Activated CD4-positive, alpha-beta T cell treated with anti-CD3 and anti-CD28 coated beads, Interleukin-2, amount 10 ng/mL, durations not matched to agents 7 days and 5 days (primary cell): Measurements from ENCODE around the gene KLHL2. TPM values are rescaled to one million over a fixed set of nuclear protein-coding genes. Genes with fewer than 3 reads are reported as not detected.
A peak's percentile ranks its signal among the peaks of the same experiment; 100 is the strongest.

Experiments
- CTCF ChIA-PET: fragments of 350-600 bp; sonication (Branson Sonifier 250); formaldehyde crosslinking; loops from one replicate; lab custom pipeline; 2021; ENCODE audit warnings: antibody characterized with exemption; lab: Charles Lee
- POLR2A ChIA-PET: fragments of 350-600 bp; sonication (Branson Sonifier 250); formaldehyde crosslinking; loops from one replicate; lab custom pipeline; 2021; ENCODE audit warnings: antibody characterized with exemption; lab: Charles Lee
- DNase-seq: peaks from one replicate; pipeline ENCODE4 v3.0.0-alpha.2; 2020
- H3K27ac Mint-ChIP-seq: one replicate; pipeline ENCODE4 v1.8.0; 2021; ENCODE audit warnings: mild to moderate bottlenecking, moderate library complexity, mixed read lengths
- H3K27me3 Mint-ChIP-seq: one replicate; pipeline ENCODE4 v1.8.0; 2021; ENCODE audit warnings: mixed read lengths
- H3K36me3 Mint-ChIP-seq: one replicate; pipeline ENCODE4 v1.8.0; 2021; ENCODE audit warnings: low read depth, mixed read lengths
- H3K4me1 Mint-ChIP-seq: one replicate; pipeline ENCODE4 v1.8.0; 2021; ENCODE audit warnings: mixed read lengths
- H3K4me3 Mint-ChIP-seq: one replicate; pipeline ENCODE4 v1.8.0; 2021; ENCODE audit warnings: mild to moderate bottlenecking, moderate library complexity, mixed read lengths
- H3K9me3 Mint-ChIP-seq: one replicate; pipeline ENCODE4 v1.8.0; 2021; ENCODE audit warnings: mixed read lengths
- total RNA-seq, 2 experiments: library from RNA; stranded (reverse); gene quantifications; one replicate each; pipeline ENCODE4 v1.2.3, GENCODE V29; 2021

The KLHL2 gene
- total RNA-seq, 2 experiments from 2014 or later: 27.3 to 30.1 TPM

- Mint-ChIP-seq H3K9me3 (peaks cover 7% of the 10 kb centered on the region), H3K36me3 (no peaks in the 10 kb centered on the region), H3K4me1 (peaks cover 24% of the 10 kb centered on the region), H3K27ac (peak overlapping the region; percentile 3), H3K4me3 (no peak overlapping the region), H3K27me3 (no peaks in the 10 kb centered on the region)
- no peak for DNase-seq
- CTCF ChIA-PET: no interaction called here
- POLR2A ChIA-PET: no interaction called here
Observed at GRCh38 chr4:165190591-165191347, 16.6 kb upstream of the KLHL2 start.

- Mint-ChIP-seq H3K4me3 (no peak overlapping the region), H3K9me3 (peaks cover 7% of the 10 kb centered on the region), H3K27me3 (no peaks in the 10 kb centered on the region), H3K4me1 (peaks cover 24% of the 10 kb centered on the region), H3K36me3 (no peaks in the 10 kb centered on the region), H3K27ac (no peak overlapping the region)
- no peak for DNase-seq
- ChIA-PET POLR2A (interaction anchor here (0.7 kb wide), 1 partner anchor 190 kb away, joined by 4 read pairs; no protein-coding TSS in a partner anchor), CTCF (no interaction called here)
Observed at GRCh38 chr4:165191348-165191656, 16.1 kb upstream of the KLHL2 start.

- DNase-seq: no peak
- no peak overlapping the region for H3K4me3 Mint-ChIP-seq
- POLR2A ChIA-PET: interaction anchor here (0.7 kb wide), 1 partner anchor 189 kb away, joined by 4 read pairs; no protein-coding TSS in a partner anchor
- H3K27ac Mint-ChIP-seq: no peak overlapping the region
- CTCF ChIA-PET: no interaction called here
- no peaks in the 10 kb centered on the region for H3K36me3 Mint-ChIP-seq
- no peaks in the 10 kb centered on the region for H3K27me3 Mint-ChIP-seq
- peaks cover 24% of the 10 kb centered on the region for H3K4me1 Mint-ChIP-seq
- peaks cover 7% of the 10 kb centered on the region for H3K9me3 Mint-ChIP-seq
Observed at GRCh38 chr4:165191814-165192499, 15.4 kb upstream of the KLHL2 start.

- CTCF ChIA-PET: no interaction called here
- no peak overlapping the region for H3K4me3 Mint-ChIP-seq
- DNase-seq: no peak
- H3K4me1 Mint-ChIP-seq: peaks cover 24% of the 10 kb centered on the region
- H3K27me3 Mint-ChIP-seq: no peaks in the 10 kb centered on the region
- POLR2A ChIA-PET: no interaction called here
- no peaks in the 10 kb centered on the region for H3K36me3 Mint-ChIP-seq
- no peak overlapping the region for H3K27ac Mint-ChIP-seq
- H3K9me3 Mint-ChIP-seq: peaks cover 7% of the 10 kb centered on the region
Observed at GRCh38 chr4:165192500-165192898, 14.9 kb upstream of the KLHL2 start.

- Mint-ChIP-seq H3K27ac (no peak overlapping the region), H3K27me3 (no peaks in the 10 kb centered on the region), H3K9me3 (peaks cover 7% of the 10 kb centered on the region), H3K4me3 (no peak overlapping the region), H3K4me1 (peaks cover 24% of the 10 kb centered on the region), H3K36me3 (no peaks in the 10 kb centered on the region)
- DNase-seq: no peak
- CTCF ChIA-PET: no interaction called here
- POLR2A ChIA-PET: no interaction called here
Observed at GRCh38 chr4:165192956-165193355, 14.4 kb upstream of the KLHL2 start.

- Mint-ChIP-seq H3K9me3 (no peaks in the 10 kb centered on the region), H3K36me3 (peaks cover 1% of the 10 kb centered on the region), H3K4me1 (peaks cover 25% of the 10 kb centered on the region), H3K27me3 (peaks cover under 1% of the 10 kb centered on the region), H3K4me3 (no peak overlapping the region), H3K27ac (no peak overlapping the region)
- CTCF ChIA-PET: no interaction called here
- POLR2A ChIA-PET: no interaction called here
- no peak for DNase-seq
Observed at GRCh38 chr4:165194368-165194767, 13.0 kb upstream of the KLHL2 start.

GRCh38 chr4:165198329-165198728, 9.0 kb upstream of the KLHL2 start:
- Mint-ChIP-seq H3K27ac (no peak overlapping the region), H3K9me3 (peaks cover 2% of the 10 kb centered on the region), H3K27me3 (peaks cover 2% of the 10 kb centered on the region), H3K4me3 (no peak overlapping the region), H3K36me3 (peaks cover 2% of the 10 kb centered on the region), H3K4me1 (peaks cover 4% of the 10 kb centered on the region)
- DNase-seq: no peak
- ChIA-PET CTCF (interaction anchor here (1.0 to 1.3 kb wide), 2 partner anchors 12 to 23 kb away, joined by 3 read pairs; no protein-coding TSS in a partner anchor), POLR2A (no interaction called here)

- POLR2A ChIA-PET: no interaction called here
- Mint-ChIP-seq H3K27me3 (peaks cover 2% of the 10 kb centered on the region), H3K4me3 (no peak overlapping the region), H3K27ac (no peak overlapping the region), H3K4me1 (peaks cover 13% of the 10 kb centered on the region), H3K9me3 (peaks cover 2% of the 10 kb centered on the region), H3K36me3 (peaks cover 2% of the 10 kb centered on the region)
- DNase-seq: no peak
- CTCF ChIA-PET: interaction anchor here (0.5 kb wide), 1 partner anchor 1676 kb away, joined by 3 read pairs; no protein-coding TSS in a partner anchor
Observed at GRCh38 chr4:165199286-165199685, 8.1 kb upstream of the KLHL2 start.

- H3K4me1 Mint-ChIP-seq: peaks cover 16% of the 10 kb centered on the region
- H3K4me3 Mint-ChIP-seq: no peak overlapping the region
- peaks cover 2% of the 10 kb centered on the region for H3K9me3 Mint-ChIP-seq
- H3K36me3 Mint-ChIP-seq: peaks cover 2% of the 10 kb centered on the region
- ChIA-PET POLR2A (no interaction called here), CTCF (no interaction called here)
- no peak for DNase-seq
- H3K27ac Mint-ChIP-seq: peak overlapping the region; percentile 31
- peaks cover 2% of the 10 kb centered on the region for H3K27me3 Mint-ChIP-seq
Observed at GRCh38 chr4:165199722-165200121, 7.6 kb upstream of the KLHL2 start.

- CTCF ChIA-PET: interaction anchor here (0.6 to 1.2 kb wide), 2 partner anchors 91 to 128 kb away, joined by 3 to 4 read pairs; no protein-coding TSS in a partner anchor
- POLR2A ChIA-PET: no interaction called here
- peaks cover 2% of the 10 kb centered on the region for H3K9me3 Mint-ChIP-seq
- no peak overlapping the region for H3K4me3 Mint-ChIP-seq
- DNase-seq: no peak
- peaks cover 32% of the 10 kb centered on the region for H3K4me1 Mint-ChIP-seq
- H3K36me3 Mint-ChIP-seq: peaks cover 2% of the 10 kb centered on the region
- H3K27ac Mint-ChIP-seq: no peak overlapping the region
- H3K27me3 Mint-ChIP-seq: peaks cover 2% of the 10 kb centered on the region
Observed at GRCh38 chr4:165201806-165202205, 5.6 kb upstream of the KLHL2 start.

GRCh38 chr4:165203541-165204461, 3.6 kb upstream of the KLHL2 start:
- peaks cover 2% of the 10 kb centered on the region for H3K9me3 Mint-ChIP-seq
- peaks cover 2% of the 10 kb centered on the region for H3K27me3 Mint-ChIP-seq
- peaks cover 42% of the 10 kb centered on the region for H3K4me1 Mint-ChIP-seq
- no peak for DNase-seq
- CTCF ChIA-PET: interaction anchor here (0.8 to 1.5 kb wide), 3 partner anchors 16 to 130 kb away, joined by 3 to 5 read pairs (median 3); no protein-coding TSS in a partner anchor
- POLR2A ChIA-PET: no interaction called here
- H3K27ac Mint-ChIP-seq: peak overlapping the region; percentile 48
- peaks cover 5% of the 10 kb centered on the region for H3K36me3 Mint-ChIP-seq
- no peak overlapping the region for H3K4me3 Mint-ChIP-seq

GRCh38 chr4:165204462-165204830, 2.9 kb upstream of the KLHL2 start:
- DNase-seq: no peak
- ChIA-PET POLR2A (no interaction called here), CTCF (interaction anchor here (1.4 kb wide), 1 partner anchor 17 kb away, joined by 3 read pairs; no protein-coding TSS in a partner anchor)
- Mint-ChIP-seq H3K9me3 (peaks cover 2% of the 10 kb centered on the region), H3K27ac (no peak overlapping the region), H3K27me3 (peaks cover under 1% of the 10 kb centered on the region), H3K36me3 (peaks cover 8% of the 10 kb centered on the region), H3K4me1 (peaks cover 46% of the 10 kb centered on the region), H3K4me3 (no peak overlapping the region)
